K562 (cell line): ENCODE data around the gene MAN1B1. TPM values are rescaled to one million over a fixed set of nuclear protein-coding genes. Genes with fewer than 3 reads are reported as not detected.

Experiments used
- ATF6 ChIP-seq: sonication (generic); formaldehyde crosslinking; IDR thresholded peaks from 2 replicates; pipeline ENCODE4 v1.4.0; 2020; ENCODE audit warnings: mild to moderate bottlenecking, missing genetic modification reagents
- BCL6 ChIP-seq: fragments of 250-450 bp; sonication (Bioruptor Pico); IDR thresholded peaks from 2 replicates; pipeline ENCODE4 v1.4.0; 2020
- BRD4 ChIP-seq: fragments of 200-600 bp; sonication (generic); IDR thresholded peaks from 2 replicates; pipeline ENCODE4 v1.6.1; 2017; ENCODE audit warnings: inconsistent platforms
- DPF2 ChIP-seq: fragments of 450-650 bp; IDR thresholded peaks from 2 replicates; pipeline ENCODE4 v1.6.1; 2016
- ETS2 ChIP-seq: IDR thresholded peaks from 2 replicates; pipeline ENCODE4 v1.6.1; 2016; ENCODE audit warnings: borderline replicate concordance, missing genetic modification characterization, mild to moderate bottlenecking, moderate library complexity, missing compliant biosample characterization; ENCODE audit not compliant: poor library complexity, severe bottlenecking
- GTF3C2 ChIP-seq: IDR thresholded peaks from 3 replicates; pipeline ENCODE4 v1.6.1; 2011; ENCODE audit warnings: borderline replicate concordance, mild to moderate bottlenecking, moderate library complexity; ENCODE audit not compliant: insufficient read length; ENCODE audit errors: extremely low read depth
- HINFP ChIP-seq: fragments of 450-650 bp; conservative IDR thresholded peaks from 2 replicates; pipeline ENCODE4 v1.6.1; 2016; ENCODE audit warnings: missing genetic modification characterization, low read depth, mild to moderate bottlenecking, control low read depth, missing compliant biosample characterization
- HMGN3 ChIP-seq: IDR thresholded peaks from 2 replicates; pipeline ENCODE4 v1.6.1; 2011; ENCODE audit warnings: borderline replicate concordance, low read depth, mild to moderate bottlenecking, mixed read lengths, low read length; ENCODE audit not compliant: insufficient read length; ENCODE audit errors: extremely low read depth
- JUN ChIP-seq, 2 experiments: sonication (generic) in 1 of 2; formaldehyde crosslinking in 1 of 2; IDR thresholded peaks; 2 replicates each; pipeline versions ENCODE4 v1.6.1 to v1.8.0; 2012 to 2022; ENCODE audit warnings: borderline replicate concordance in 2 of 2, mild to moderate bottlenecking in 2 of 2, improper control_type of control experiment in 1 of 2, low read depth in 1 of 2, low read length in 1 of 2, missing genetic modification reagents in 1 of 2
- MBD2 ChIP-seq: sonication (generic); IDR thresholded peaks from 2 replicates; pipeline ENCODE4 v1.6.1; 2016; ENCODE audit warnings: low read depth, borderline replicate concordance
- RAD21 ChIP-seq, 2 experiments: fragments of 250-450 bp in 1 of 2; fragments of 450-650 bp in 1 of 2; sonication (Bioruptor Pico) in 1 of 2; formaldehyde crosslinking in 1 of 2; IDR thresholded peaks in 1 of 2; conservative IDR thresholded peaks in 1 of 2; 2 replicates each; pipeline versions ENCODE4 v1.4.0 to v1.8.0; 2020 to 2022; ENCODE audit warnings: mild to moderate bottlenecking in 2 of 2, moderate library complexity in 1 of 2
- RCOR1 ChIP-seq, 2 experiments: IDR thresholded peaks; 2 replicates each; pipeline ENCODE4 v1.6.1; 2012; ENCODE audit warnings: low read depth in 2 of 2, low read length in 2 of 2, borderline replicate concordance in 1 of 2, improper control_type of control experiment in 1 of 2
- TAF15 ChIP-seq: fragments of 200-400 bp; formaldehyde crosslinking; IDR thresholded peaks from 2 replicates; pipeline ENCODE4 v1.6.1; 2017; ENCODE audit warnings: mild to moderate bottlenecking, low read depth, low read length, moderate library complexity
- TEAD2 ChIP-seq: fragments of 450-650 bp; IDR thresholded peaks from 2 replicates; pipeline ENCODE4 v1.6.1; 2016; ENCODE audit warnings: missing genetic modification characterization, control low read depth, missing compliant biosample characterization
- THRAP3 ChIP-seq: fragments of 450-650 bp; IDR thresholded peaks from 2 replicates; pipeline ENCODE4 v1.6.1; 2016; ENCODE audit warnings: mild to moderate bottlenecking, inconsistent platforms, borderline replicate concordance
- ZNF12 ChIP-seq: sonication (generic); formaldehyde crosslinking; IDR thresholded peaks from 2 replicates; pipeline ENCODE4 v1.4.0; 2020; ENCODE audit warnings: mild to moderate bottlenecking, missing genetic modification reagents
- ZNF212 ChIP-seq: fragments of 450-650 bp; formaldehyde crosslinking; IDR thresholded peaks from 2 replicates; pipeline ENCODE4 v1.4.0; 2020; ENCODE audit warnings: mild to moderate bottlenecking
- ZNF316 ChIP-seq: fragments of 450-650 bp; IDR thresholded peaks from 2 replicates; pipeline ENCODE4 v1.6.1; 2016
- ZNF436 ChIP-seq: fragments of 250-450, 450-650 bp; sonication (Bioruptor Pico); formaldehyde crosslinking; IDR thresholded peaks from 2 replicates; pipeline ENCODE4 v1.7.0; 2020; ENCODE audit warnings: mild to moderate bottlenecking
- ZNF785 ChIP-seq: fragments of 250-450 bp; sonication (Bioruptor Pico); IDR thresholded peaks from 2 replicates; pipeline ENCODE4 v1.4.0; 2020; ENCODE audit warnings: mild to moderate bottlenecking
- ZNF79 ChIP-seq: fragments of 250-450 bp; sonication (Bioruptor Pico); IDR thresholded peaks from 2 replicates; pipeline ENCODE4 v1.4.0; 2020; ENCODE audit warnings: low read depth, mild to moderate bottlenecking, moderate library complexity
- polyA plus RNA-seq, 8 experiments: library from polyadenylated mRNA; depleted of rRNA in 4 of 8; stranded (reverse) in 5 of 8; unstranded in 3 of 8; fragments of >200 nt; fragmentation: Nextera tagmentation in 2 of 8; fragmentation: Illumina TruSeq in 1 of 8; extraction: Ambion mirVana in 2 of 8; extraction: Trizol in 1 of 8; gene quantifications; 2 replicates each; pipeline versions ENCODE4 v1.2.1 to v1.2.3, GENCODE V29; 2011 to 2014; ENCODE audit warnings: inconsistent platforms in 1 of 8, missing spikeins in 1 of 8
- total RNA-seq, 7 experiments: library from RNA; depleted of rRNA in 6 of 7; stranded (reverse); fragments of >200 nt in 6 of 7; fragmentation: Illumina TruSeq in 2 of 7; extraction: Trizol in 2 of 7; gene quantifications; 2 replicates each; pipeline versions ENCODE4 v1.2.1 to v1.2.3, GENCODE V29; 2011 to 2021; ENCODE audit warnings: low replicate concordance in 1 of 7

Gene MAN1B1
- total and polyA plus RNA-seq, 9 of the 15 experiments (the other 6 are each of a cell fraction or from before 2014, with no cell fraction given): 0.55 to 36.6 (median 27.3) TPM

- TF ChIP-seq GTF3C2: no peak
- no peak for TF ChIP-seq THRAP3
- TF ChIP-seq ZNF436 (CRISPR knock-in tag): no peak
- TF ChIP-seq BRD4: no peak
- no peak for TF ChIP-seq DPF2
- no peak for TF ChIP-seq ZNF79 (CRISPR knock-in tag)
- no peak for TF ChIP-seq RCOR1 (IDR thresholded peaks at IDR 0.05; ENCODE audit: borderline replicate concordance in 1 of 2, low read depth in 2 of 2, low read length in 2 of 2)
- no peak for TF ChIP-seq MBD2
- TF ChIP-seq BCL6 (CRISPR knock-in tag): no peak
- TF ChIP-seq JUN (IDR thresholded peaks at IDR 0.05; ENCODE audit: borderline replicate concordance, low read depth, low read length): no peak
- no peak for TF ChIP-seq JUN (CRISPR knock-in tag; IDR thresholded peaks at IDR 0.05; ENCODE audit: borderline replicate concordance)
- TF ChIP-seq ATF6 (CRISPR knock-in tag): no peak
- TF ChIP-seq ETS2 (tag): no peak
- no peak for TF ChIP-seq TEAD2
- TF ChIP-seq HINFP: no peak
- no peak for TF ChIP-seq HMGN3
- no peak for TF ChIP-seq ZNF785
- no peak for TF ChIP-seq ZNF12 (CRISPR knock-in tag)
- no peak for TF ChIP-seq RAD21 (CRISPR knock-in tag; conservative IDR thresholded peaks at IDR 0.05 in 1 of 2, IDR thresholded peaks at IDR 0.05 in 1 of 2)
- TF ChIP-seq TAF15: no peak
- no peak for TF ChIP-seq ZNF316
- TF ChIP-seq ZNF212 (CRISPR knock-in tag): no peak
Measured at GRCh38 chr9:137075275-137075775, 11.5 kb upstream of the MAN1B1 start (continued).
